ENCODE results near the gene ZMIZ1.

ZMIZ1 gene

DNA sequence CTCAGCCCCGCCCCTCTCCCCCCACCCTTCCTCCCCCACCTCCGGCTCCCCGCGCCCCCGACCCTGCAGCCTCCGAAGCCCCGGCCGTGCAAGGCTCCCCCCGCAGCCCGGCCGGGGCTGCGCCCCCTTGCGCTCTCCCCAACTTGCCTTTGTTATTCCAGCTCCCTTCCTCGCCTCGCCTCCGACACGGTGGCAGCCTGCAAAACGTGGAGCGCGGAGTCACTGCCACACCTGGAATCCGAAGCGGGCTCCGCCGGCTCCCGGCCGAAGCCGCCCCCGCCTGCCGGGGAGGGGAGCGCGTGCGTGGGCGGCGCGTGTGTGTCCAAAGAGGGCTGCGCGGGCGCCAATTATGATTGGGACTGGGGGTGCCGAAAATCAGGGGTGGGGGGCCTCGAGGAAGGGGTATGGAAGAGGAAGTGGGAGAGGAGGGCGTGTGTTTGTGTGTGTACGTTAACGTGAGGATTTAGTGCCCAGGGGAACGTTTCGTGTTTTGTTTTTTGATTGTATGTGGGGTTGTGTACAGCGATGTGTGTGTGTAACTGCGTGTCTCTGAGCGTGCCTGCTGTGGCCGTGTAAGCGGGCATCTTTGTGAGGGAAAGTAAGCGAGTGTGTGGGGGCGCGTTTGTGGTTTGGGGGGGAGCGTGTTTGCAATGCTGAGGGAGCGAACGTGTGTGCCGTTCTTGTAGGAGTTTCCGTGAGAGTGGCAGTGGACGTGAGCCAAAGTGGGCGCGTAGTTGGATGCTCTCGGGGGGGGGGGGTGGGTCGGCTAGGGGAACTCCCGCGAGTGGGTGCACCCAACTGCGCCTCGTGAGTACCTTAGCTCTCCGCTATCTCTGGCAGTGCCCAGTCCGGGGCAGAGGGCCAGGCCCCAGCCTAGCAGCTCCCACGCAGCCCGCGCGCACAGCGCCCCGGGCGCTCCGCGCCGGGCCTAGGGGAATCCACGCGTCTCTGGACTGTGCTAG, 1.2 kb upstream of the ZMIZ1 start:
- peak overlapping the region; percentile 55 for H3K4me3 ChIP-seq (ENCODE audit: control insufficient read depth, low read depth, low read length)
- DNase-seq (ENCODE audit: low read depth): peak; percentile 83
- TF ChIP-seq, protein P1, sequence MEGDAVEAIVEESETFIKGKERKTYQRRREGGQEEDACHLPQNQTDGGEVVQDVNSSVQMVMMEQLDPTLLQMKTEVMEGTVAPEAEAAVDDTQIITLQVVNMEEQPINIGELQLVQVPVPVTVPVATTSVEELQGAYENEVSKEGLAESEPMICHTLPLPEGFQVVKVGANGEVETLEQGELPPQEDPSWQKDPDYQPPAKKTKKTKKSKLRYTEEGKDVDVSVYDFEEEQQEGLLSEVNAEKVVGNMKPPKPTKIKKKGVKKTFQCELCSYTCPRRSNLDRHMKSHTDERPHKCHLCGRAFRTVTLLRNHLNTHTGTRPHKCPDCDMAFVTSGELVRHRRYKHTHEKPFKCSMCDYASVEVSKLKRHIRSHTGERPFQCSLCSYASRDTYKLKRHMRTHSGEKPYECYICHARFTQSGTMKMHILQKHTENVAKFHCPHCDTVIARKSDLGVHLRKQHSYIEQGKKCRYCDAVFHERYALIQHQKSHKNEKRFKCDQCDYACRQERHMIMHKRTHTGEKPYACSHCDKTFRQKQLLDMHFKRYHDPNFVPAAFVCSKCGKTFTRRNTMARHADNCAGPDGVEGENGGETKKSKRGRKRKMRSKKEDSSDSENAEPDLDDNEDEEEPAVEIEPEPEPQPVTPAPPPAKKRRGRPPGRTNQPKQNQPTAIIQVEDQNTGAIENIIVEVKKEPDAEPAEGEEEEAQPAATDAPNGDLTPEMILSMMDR (conservative IDR thresholded peaks at IDR 0.05; ENCODE audit: control insufficient read depth, insufficient read depth, low read depth, low read length): no peak

DNA sequence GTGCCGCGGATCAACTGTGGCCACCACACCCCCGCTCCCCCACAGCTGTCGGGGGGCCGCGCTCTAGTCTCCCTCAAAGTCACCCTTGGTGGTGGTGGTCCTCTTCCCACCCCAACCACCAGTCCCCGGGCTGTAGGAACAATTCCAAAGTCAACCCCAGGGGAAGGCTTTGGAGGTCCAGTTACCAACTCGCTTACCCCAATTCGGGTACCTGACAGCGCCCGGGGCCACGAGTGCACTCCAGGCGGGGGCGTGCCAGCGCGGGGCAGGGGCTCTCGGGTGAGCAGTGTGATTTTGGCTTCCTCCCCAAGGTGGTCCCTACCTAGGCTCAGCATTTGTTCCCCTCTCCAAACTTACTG, 584 bp upstream of the ZMIZ1 start:
- DNase-seq (ENCODE audit: low read depth): no peak
- TF ChIP-seq, protein P1 (conservative IDR thresholded peaks at IDR 0.05; ENCODE audit: control insufficient read depth, insufficient read depth, low read depth, low read length): no peak
- peak overlapping the region; percentile 55 for H3K4me3 ChIP-seq (ENCODE audit: control insufficient read depth, low read depth, low read length)

- H3K4me3 ChIP-seq (ENCODE audit: control insufficient read depth, low read depth, low read length): peak overlapping the region; percentile 87
- TF ChIP-seq, protein P1 (conservative IDR thresholded peaks at IDR 0.05; ENCODE audit: control insufficient read depth, insufficient read depth, low read depth, low read length): no peak
These were observed 737 bp downstream of the ZMIZ1 start for GRCh38 chr10:79069325-79070080.

DNA sequence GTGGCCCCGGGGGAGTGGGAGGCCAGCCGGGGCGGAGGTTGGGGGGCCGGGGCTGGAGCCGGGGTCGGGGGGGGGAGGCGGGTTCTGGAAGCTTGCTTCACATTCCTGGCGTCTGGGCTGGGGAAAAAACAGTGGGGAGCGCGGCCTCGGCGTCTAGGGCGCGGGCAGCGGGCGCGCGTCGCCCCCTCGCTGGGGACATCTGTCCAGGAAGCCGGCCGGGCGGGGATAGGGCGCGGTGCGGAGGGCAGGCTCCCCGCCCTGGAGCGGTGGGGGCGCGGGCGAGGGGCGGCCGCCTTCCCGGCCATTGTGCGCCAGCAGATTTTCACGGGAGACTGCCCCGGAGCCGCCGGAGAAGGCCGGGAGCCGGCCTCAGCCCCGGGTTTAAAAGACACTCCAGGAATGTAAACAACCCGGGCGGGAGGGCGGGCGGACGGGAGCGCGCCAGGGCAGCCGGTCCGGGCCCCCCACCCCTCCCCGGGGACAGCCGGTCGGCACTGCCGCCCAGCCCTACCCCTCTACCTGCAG, 1.4 kb downstream of the ZMIZ1 start:
- peak overlapping the region; percentile 87 for H3K4me3 ChIP-seq (ENCODE audit: control insufficient read depth, low read depth, low read length)
- TF ChIP-seq, protein P1 (conservative IDR thresholded peaks at IDR 0.05; ENCODE audit: control insufficient read depth, insufficient read depth, low read depth, low read length): no peak
- no peak for DNase-seq (ENCODE audit: low read depth)

More at GRCh38 chr10:79069325-79070080, 737 bp downstream of the ZMIZ1 start:
- no peak for DNase-seq (ENCODE audit: low read depth)

DNA sequence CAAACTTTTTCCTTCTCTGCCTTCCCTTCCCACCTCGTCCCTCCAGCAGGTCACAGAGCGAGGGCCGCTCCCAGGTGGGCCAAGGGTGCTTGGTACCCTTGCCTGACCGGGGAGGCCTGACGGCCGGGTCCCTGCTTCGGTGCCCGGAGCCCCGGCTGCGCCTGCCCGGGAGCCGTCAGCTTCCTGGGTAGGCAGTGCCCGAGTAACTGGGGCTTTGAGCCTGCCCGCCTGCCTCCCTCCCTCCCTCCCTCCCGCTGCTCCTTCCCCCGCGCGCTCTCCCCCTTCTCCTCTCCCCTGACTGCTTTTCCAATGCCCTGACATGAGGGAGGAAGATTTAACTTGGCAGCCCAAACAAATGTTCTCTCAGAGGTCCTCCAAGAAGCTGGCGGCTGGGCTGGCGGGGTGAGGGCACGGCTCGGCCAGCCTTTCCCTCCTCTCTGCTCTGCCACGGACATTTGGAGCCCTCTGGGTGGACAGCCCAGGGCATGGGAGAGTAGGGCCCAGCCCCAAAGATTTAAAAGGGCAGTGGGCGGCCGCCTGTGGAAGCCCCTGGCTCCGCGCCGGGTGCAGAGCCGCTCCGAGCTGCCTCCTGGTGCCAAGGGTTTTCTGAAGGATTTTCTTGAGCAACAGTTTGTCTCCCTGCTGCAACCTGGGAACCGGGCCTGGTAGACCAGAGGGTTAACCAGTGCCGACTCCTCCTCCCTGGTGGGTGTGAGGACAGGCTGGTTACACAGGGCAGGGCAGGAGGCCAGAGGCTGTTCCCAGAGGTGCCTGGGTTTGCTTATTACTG, 2.0 kb downstream of the ZMIZ1 start:
- TF ChIP-seq, protein P1 (conservative IDR thresholded peaks at IDR 0.05; ENCODE audit: control insufficient read depth, insufficient read depth, low read depth, low read length): no peak
- H3K4me3 ChIP-seq (ENCODE audit: control insufficient read depth, low read depth, low read length): peak overlapping the region; percentile 87
- peak; percentile 89 for DNase-seq (ENCODE audit: low read depth)

DNA sequence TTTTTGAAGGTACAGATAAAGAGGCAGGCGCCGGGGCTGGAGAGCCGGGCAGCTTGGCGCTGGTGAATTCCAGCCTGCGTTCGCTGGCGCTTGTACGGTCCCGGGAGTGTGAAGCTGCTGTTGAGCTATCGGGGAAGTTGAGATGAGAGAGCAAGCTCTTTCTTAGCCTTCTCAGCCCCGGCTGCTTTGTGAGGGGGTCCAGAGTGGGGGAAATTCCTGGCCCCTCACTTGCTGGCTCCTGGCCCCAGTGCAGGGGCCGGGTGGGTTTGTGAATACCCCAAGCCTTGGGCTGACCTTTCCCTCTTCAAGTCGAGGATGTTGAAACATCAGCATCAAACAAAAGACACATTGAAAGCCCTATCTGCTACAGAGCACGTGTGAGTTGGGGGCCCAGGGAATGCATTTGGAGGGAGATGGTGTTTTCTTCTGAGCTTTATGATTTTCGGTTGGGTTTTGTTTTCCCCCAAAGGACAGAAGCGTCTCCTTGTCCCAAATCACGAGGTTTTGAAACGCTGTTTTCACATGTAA, 2.7 kb downstream of the ZMIZ1 start:
- peak overlapping the region; percentile 87 for H3K4me3 ChIP-seq (ENCODE audit: control insufficient read depth, low read depth, low read length)
- TF ChIP-seq, protein P1 (conservative IDR thresholded peaks at IDR 0.05; ENCODE audit: control insufficient read depth, insufficient read depth, low read depth, low read length): no peak
- no peak for DNase-seq (ENCODE audit: low read depth)
